Measurements from ENCODE around the gene CASP4. TPM values are rescaled to one million over a fixed set of nuclear protein-coding genes. Genes with fewer than 3 reads are reported as not detected.

The CASP4 gene
- total and polyA plus RNA-seq, 2 of the 4 experiments (the other 2 are of a cell fraction) = 82.5 to 91.9 TPM

GRCh38 chr11:104965735-104966134 is 2.6 kb downstream of the CASP4 start:
- Histone ChIP-seq H3K14ac (replicated peaks; ENCODE audit: low read depth, low read length) (peak overlapping the region; percentile 86), H3K4me2 (ENCODE audit: low read depth, low read length) (peak overlapping the region; percentile 53; the same call in 1 of the 2 replicates), H3K9ac (ENCODE audit: low read depth, low read length) (no peak overlapping the region), H3K18ac (ENCODE audit: low read depth, low read length) (peak overlapping the region; percentile 54; the same call in 1 of the 2 replicates), H3K79me1 (ENCODE audit: low read depth in 1 of 2, low read length in 2 of 2) (peaks cover 18 to 46% of the 10 kb centered on the region in 2 experiments), H4K5ac (ENCODE audit: low read depth, low read length) (no peak overlapping the region), H2BK15ac (ENCODE audit: low read depth, low read length) (no peak overlapping the region; the same call in 2 of the 3 replicates), H3K27ac (ENCODE audit: insufficient read depth, low read length) (no peak overlapping the region), H3K9me1 (ENCODE audit: insufficient read depth, low read length) (no peaks in the 10 kb centered on the region), H3K36me3 (ENCODE audit: control insufficient read depth, insufficient read depth, low read length) (peaks cover 15% of the 10 kb centered on the region), H2BK5ac (ENCODE audit: low read depth, low read length, poor library complexity, severe bottlenecking) (no peak overlapping the region), H2AFZ (replicated peaks; ENCODE audit: low read length, poor library complexity) (no peak overlapping the region), H2BK20ac (ENCODE audit: low read depth, low read length) (peak overlapping the region; percentile 31; the same call in 1 of the 2 replicates), H3K9me3 (ENCODE audit: control insufficient read depth, insufficient read depth, low read length) (0 out of 2 replicates have a peak, but pooled peaks cover 3% of the 10 kb centered on the region), H3K27me3 (ENCODE audit: control insufficient read depth, insufficient read depth, low read length) (no peaks in the 10 kb centered on the region), H3K23ac (ENCODE audit: low read depth, low read length) (peak overlapping the region; percentile 32; the same call in 1 of the 2 replicates), H2AK5ac (ENCODE audit: low read depth, low read length) (peak overlapping the region; percentile 59; the same call in 1 of the 2 replicates), H2BK120ac (ENCODE audit: low read depth, low read length) (no peak overlapping the region), H3K4me1 (ENCODE audit: control insufficient read depth, insufficient read depth, low read length) (peaks cover 10% of the 10 kb centered on the region; the same call in 1 of the 2 replicates), H3K56ac (ENCODE audit: extremely low read depth, insufficient read depth, low read length) (no peak overlapping the region), H3K4me3 (ENCODE audit: insufficient read depth, low read depth, low read length) (no peak overlapping the region), H2AK9ac (replicated peaks; ENCODE audit: low read depth, low read length, poor library complexity) (no peak overlapping the region), H4K8ac (ENCODE audit: low read depth in 2 of 2, low read length in 2 of 2) (peak overlapping the region in 1 of 2 experiments; percentile 35; a peak in 1 of 4 replicates), H4K20me1 (ENCODE audit: insufficient read depth, low read length) (no peaks in the 10 kb centered on the region), H4K91ac (ENCODE audit: insufficient read depth, low read depth, low read length) (no peak overlapping the region), H3K4ac (ENCODE audit: low read depth, low read length) (0 out of 2 replicates have a peak overlapping the region, but pooled peaks have one; percentile 16)
- dilution Hi-C loops (cut with HindIII; ENCODE audit: low sequenced_read_pairs, unreplicated experiment) (no loop called here), intact Hi-C loops (cut with micrococcal nuclease) (loop anchor here (2.0 to 10.0 kb wide), 5 partner anchors 271 to 1112 kb away; partner anchors contain the start of genes AASDHPPT, GRIA4 and KBTBD3), in situ Hi-C loops (cut with MboI; ENCODE audit: low sequenced_read_pairs) (no loop called here)
- BruUV-seq (replicated peaks) = no TSS peak
- no peak for DNase-seq
- no peak for TF ChIP-seq BHLHE40 (IDR thresholded peaks at IDR 0.05; ENCODE audit: low read depth, low read length)
- TF ChIP-seq RAD21 (IDR thresholded peaks at IDR 0.05; ENCODE audit: low read length) = no peak
- no peak for TF ChIP-seq CEBPB (IDR thresholded peaks at IDR 0.05; ENCODE audit: low read depth, low read length)
- no peak for TF ChIP-seq MXI1 (IDR thresholded peaks at IDR 0.05; ENCODE audit: borderline replicate concordance, low read depth, low read length)
- TF ChIP-seq POLR2A (IDR thresholded peaks at IDR 0.05; ENCODE audit: low read depth, low read length) = no peak
- TF ChIP-seq ELK1 (IDR thresholded peaks at IDR 0.05; ENCODE audit: borderline replicate concordance, low read depth, low read length) = no peak
- no peak for TF ChIP-seq CHD1 (IDR thresholded peaks at IDR 0.05; ENCODE audit: low read depth, low read length)
- TF ChIP-seq NFE2L2 (IDR thresholded peaks at IDR 0.05; ENCODE audit: low read depth, low read length) = no peak
- TF ChIP-seq MAFK (IDR thresholded peaks at IDR 0.05; ENCODE audit: low read depth, low read length) = no peak
- no peak for TF ChIP-seq USF2 (IDR thresholded peaks at IDR 0.05; ENCODE audit: low read depth, low read length)
- TF ChIP-seq SMC3 (IDR thresholded peaks at IDR 0.05; ENCODE audit: low read depth, low read length) = no peak
- no peak for TF ChIP-seq MAZ (IDR thresholded peaks at IDR 0.05; ENCODE audit: borderline replicate concordance, low read depth, low read length)
- TF ChIP-seq FOS (IDR thresholded peaks at IDR 0.05; ENCODE audit: low read depth, low read length) = no peak
- TF ChIP-seq RCOR1 (IDR thresholded peaks at IDR 0.05; ENCODE audit: insufficient replicate concordance, low read length) = no peak
- ChIA-PET CTCF (no interaction called here), POLR2A (ENCODE audit: unreplicated experiment) (no interaction called here)
- no peak for ATAC-seq (ENCODE audit: low read depth)
- WGBS, 2 experiments (ENCODE audit: extremely low coverage in 2 of 2, insufficient read length in 1 of 2) = 100% methylated on average over 1 of the region's 5 CpGs; no CpG with 5 or more reads in 1 of the 2 experiments
